ENCODE results near the gene C17orf67.

C17orf67 gene

GRCh38 chr17:56808503-56808902, 25.2 kb downstream of the C17orf67 start:
- DNase-seq (ENCODE audit: low spot score) = no peak
- no peak for TF ChIP-seq CTCF (IDR thresholded peaks at IDR 0.05; ENCODE audit: extremely low read depth, missing control alignments)

GRCh38 chr17:56807723-56808122, 26.0 kb downstream of the C17orf67 start:
- no peak for TF ChIP-seq CTCF (IDR thresholded peaks at IDR 0.05; ENCODE audit: extremely low read depth, missing control alignments)
- no peak for DNase-seq (ENCODE audit: low spot score)

- no peak for DNase-seq (ENCODE audit: low spot score)
- no peak for TF ChIP-seq CTCF (IDR thresholded peaks at IDR 0.05; ENCODE audit: extremely low read depth, missing control alignments)
Measured at GRCh38 chr17:56806949-56807348, 26.8 kb downstream of the C17orf67 start.

- no peak for TF ChIP-seq CTCF (IDR thresholded peaks at IDR 0.05; ENCODE audit: extremely low read depth, missing control alignments)
- no peak for DNase-seq (ENCODE audit: low spot score)
Measured at GRCh38 chr17:56804454-56804853, 29.3 kb downstream of the C17orf67 start.

GRCh38 chr17:56803071-56803470, 30.6 kb downstream of the C17orf67 start:
- TF ChIP-seq CTCF (IDR thresholded peaks at IDR 0.05; ENCODE audit: extremely low read depth, missing control alignments) = no peak

GRCh38 chr17:56801459-56802178, 32.1 kb downstream of the C17orf67 start:
- TF ChIP-seq CTCF (IDR thresholded peaks at IDR 0.05; ENCODE audit: extremely low read depth, missing control alignments) = no peak
- no peak for DNase-seq (ENCODE audit: low spot score)

More at GRCh38 chr17:56803071-56803470, 30.6 kb downstream of the C17orf67 start:
- no peak for DNase-seq (ENCODE audit: low spot score)

GRCh38 chr17:56798916-56799315, 34.8 kb downstream of the C17orf67 start:
- DNase-seq (ENCODE audit: low spot score) = no peak
- TF ChIP-seq CTCF (IDR thresholded peaks at IDR 0.05; ENCODE audit: extremely low read depth, missing control alignments) = no peak
